Colon (tissue), 2 donors: ENCODE data around the gene ARL14EPL.
"Not testable (repeated sequence)": the region's sequence is repeated elsewhere in the genome, so short reads cannot be mapped to it uniquely, and the experiment has no call there.

Experiments used
- FAIRE-seq: peaks from 2 replicates; lab custom pipeline; 2012; peaks lifted over from hg19 to GRCh38; lab: Jason Lieb, UNC
- donor health status: control.
- donor health status: control.

The ARL14EPL gene

GRCh38 chr5:116046823-116047222, 14.6 kb downstream of the ARL14EPL start:
- FAIRE-seq: no peak

DNA sequence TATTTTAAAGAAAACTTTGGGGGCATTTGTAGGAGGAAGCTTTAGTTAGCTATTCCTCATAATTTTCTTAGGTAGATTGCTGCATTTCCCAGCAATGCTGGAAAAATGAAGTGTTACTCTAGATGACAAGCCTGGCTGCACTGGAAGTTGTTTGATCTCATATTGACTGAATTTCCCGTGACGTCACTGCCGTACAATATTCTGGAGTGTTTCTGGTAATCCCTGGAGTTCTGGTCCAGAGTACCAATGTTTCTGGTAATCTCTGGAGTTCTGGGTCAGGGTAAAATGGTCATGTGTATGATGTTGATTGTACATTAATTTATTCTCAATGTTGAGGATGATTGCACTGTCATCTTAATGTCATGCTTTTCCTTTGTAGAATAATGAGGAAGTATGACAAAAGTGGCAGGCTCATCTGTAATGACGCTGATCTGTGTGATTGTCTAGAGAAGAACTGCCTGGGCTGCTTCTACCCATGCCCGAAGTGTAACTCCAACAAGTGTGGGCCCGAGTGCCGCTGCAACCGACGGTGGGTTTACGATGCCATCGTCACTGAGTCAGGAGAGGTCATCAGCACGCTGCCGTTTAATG, 26.2 kb downstream of the ARL14EPL start:
- no peak for FAIRE-seq

GRCh38 chr5:116062352-116062751, 30.1 kb downstream of the ARL14EPL start:
- no peak for FAIRE-seq

DNA sequence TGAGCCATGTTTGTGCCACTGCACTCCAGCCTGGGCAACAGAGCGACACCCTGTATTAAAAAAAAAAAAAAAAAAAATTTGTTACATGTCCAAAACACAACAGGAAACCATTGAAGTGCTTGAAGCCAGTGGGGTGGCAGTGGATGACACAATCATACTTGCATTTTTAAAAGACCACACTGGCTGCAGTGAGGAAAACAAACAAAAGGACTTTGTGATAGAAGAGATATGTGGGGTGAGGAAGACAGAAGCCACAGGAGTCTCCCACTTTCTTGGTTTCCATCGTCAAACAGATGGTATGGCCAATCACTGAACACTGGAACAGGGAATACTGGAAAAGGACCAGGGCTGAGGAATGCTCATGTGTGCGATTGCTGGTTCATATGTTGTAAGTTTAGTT, 31.7 kb downstream of the ARL14EPL start:
- FAIRE-seq: no peak

- FAIRE-seq: peak; percentile 92
These were observed 35.9 kb downstream of the ARL14EPL start for GRCh38 chr5:116068028-116068632.

DNA sequence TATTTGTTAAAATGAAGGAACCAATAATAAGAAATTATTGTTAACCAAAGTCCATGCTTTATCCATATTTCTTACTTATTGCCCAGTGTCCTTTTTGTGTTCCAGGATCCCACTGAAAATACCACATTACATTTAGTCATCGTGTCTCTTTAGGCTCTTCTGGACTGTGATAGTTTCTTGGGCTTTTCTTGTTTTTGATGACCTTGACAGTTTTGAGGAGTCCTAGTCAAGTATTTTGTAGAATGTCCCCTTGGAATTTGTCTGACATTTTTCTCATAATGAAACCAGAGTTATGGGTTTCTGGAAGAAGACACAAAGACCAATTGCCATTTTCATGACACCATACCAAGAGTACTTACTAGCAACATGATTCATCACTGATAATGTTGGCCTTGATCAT, 38.9 kb downstream of the ARL14EPL start:
- no peak for FAIRE-seq

GRCh38 chr5:116075191-116075831, 43.0 kb downstream of the ARL14EPL start:
- FAIRE-seq: no peak

GRCh38 chr5:116076496-116076895, 44.2 kb downstream of the ARL14EPL start:
- FAIRE-seq: no peak

DNA sequence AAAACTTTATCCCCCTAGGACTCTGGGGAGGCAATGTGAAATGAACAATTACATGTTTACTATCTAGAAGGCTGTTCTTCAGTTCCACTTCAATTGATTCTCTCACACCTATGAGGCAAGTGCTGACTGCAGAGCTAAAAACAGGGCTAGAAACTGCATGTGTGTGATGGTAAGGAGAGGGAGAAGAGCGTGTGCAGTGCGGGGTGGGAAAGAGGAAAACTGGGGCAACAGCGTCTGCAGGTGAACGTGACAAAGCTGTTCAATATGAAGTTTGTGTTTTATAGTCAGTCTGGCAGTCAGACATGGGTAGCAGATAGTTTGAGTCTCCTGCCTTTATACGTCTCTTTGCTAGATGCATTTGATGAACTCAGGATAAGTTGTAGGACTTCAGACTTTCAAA, 45.9 kb downstream of the ARL14EPL start:
- FAIRE-seq: no peak

DNA sequence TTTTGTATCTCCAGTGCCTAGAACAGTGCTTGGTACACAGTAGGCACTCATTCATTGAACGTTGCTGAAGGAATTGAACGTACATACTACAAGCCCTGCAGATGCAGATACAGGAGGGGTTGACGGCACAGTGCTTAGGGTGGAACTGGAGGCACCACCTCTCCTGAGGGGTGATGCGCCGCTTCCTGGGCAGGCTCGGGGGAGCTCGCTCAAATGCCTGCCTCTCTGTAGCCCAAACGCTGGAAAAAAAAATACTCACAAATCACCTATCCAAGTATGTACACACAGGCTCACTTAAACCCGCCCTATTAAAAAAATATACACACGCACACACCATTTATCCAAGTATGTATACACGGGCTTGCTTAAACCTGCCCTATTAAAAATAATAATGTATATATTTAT, 52.0 kb downstream of the ARL14EPL start:
- no peak for FAIRE-seq

DNA sequence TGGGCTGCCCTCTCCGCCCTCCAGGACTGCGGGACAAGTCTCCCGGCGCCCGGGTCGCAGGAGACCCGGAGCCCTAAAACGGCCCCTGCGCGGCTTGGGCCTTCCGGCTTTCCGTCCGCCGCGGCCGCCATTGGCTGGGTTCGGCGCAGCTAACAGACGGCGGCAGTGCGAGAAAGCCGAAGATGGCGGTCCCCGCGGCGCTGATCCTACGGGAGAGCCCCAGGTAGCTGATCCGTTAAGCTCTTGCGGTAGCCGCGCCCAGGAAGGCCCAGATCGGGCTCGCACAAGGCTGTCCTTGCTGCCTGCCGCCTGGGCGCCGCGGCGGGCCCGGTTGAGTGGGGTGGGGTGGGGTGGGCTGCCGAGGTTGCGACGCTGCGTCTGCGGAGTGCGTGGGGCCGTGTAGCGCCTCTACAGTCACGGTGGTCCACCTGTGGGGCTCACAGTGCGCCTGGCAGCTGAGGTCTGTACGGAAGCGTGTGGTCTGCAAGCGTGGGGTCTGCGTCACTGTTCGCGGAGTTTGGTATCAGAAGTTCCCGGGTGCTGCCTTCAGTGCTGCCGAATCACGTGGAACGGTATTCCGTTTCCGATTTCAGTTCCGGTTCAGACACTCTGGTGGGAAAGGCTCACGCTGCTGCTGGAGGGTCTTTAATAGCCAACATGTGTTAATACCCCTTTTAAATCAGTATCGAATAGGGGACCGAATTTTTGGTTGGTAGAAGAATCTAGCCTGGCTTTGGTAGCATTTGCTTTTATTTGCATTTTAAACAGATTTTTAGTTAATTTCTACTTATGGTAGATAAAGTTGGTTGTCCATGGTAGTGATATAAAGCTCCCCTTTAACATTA, 52.8 kb downstream of the ARL14EPL start, which contains the start of gene COMMD10:
COMMD10 (plus strand) TSS at position 155 of the 845 bp plus-strand sequence.
- no peak for FAIRE-seq

DNA sequence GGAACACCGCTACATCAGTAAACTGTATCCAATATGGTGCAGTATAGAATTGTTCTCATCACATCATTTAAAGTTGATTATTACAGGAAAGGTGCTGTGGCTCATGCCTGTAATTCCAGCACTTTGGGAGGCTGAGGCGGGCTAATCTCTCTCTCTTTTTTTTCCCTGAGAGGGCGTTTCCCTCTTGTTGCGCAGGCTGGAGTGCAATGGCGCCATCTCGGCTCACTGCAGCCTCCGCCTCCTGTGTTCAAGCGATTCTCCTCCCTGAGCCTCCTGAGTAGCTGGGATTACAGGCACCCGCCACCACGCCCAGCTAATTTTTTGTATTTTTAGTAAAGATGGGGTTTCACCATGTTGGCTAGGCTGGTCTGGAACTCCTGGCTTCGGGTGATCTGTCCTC, 54.0 kb downstream of the ARL14EPL start:
- not testable (repeated sequence) for FAIRE-seq

- no peak for FAIRE-seq
These were observed 55.8 kb downstream of the ARL14EPL start for GRCh38 chr5:116088062-116088461.

- no peak for FAIRE-seq
These were observed 58.0 kb downstream of the ARL14EPL start for GRCh38 chr5:116090302-116090701.

DNA sequence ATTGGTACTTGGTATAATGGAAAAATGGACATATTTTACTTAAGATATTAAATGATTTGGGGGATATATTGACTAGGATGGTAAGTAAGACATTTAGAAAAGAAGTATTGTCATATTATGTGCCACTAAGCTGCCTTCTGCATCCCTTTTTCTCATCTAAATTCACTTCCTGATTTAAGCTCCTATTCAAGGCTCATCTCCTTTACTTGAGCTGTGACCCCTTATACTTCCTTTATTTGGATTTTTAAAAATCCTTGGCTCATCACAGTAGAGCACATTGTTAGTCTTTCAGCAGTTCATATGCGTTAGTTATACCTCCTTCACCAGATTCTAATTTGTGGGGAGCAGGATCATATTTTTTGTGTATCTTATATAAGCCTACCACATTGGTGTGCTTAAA, 59.1 kb downstream of the ARL14EPL start:
- no peak for FAIRE-seq

DNA sequence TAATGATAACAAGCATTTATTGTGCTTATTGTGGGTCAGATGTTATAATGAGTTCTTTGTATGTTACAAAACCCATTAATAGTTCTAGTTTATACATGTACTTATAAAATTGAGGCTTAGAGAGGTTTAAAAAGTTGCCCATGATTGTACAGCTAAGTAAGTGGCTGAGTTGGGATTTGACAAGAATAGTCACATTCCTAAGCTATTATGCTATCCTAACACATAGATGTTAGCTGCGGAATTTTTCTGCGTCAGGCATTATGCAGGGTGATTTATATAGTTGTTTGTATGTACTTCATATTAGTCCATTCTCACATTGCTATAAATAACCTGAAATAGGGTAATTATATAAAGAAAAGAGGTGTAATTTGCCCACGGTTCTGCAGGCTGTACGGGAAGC, 65.0 kb downstream of the ARL14EPL start:
- no peak for FAIRE-seq

- no peak for FAIRE-seq
These were observed 66.7 kb downstream of the ARL14EPL start for GRCh38 chr5:116098998-116099397.

GRCh38 chr5:116104941-116105340, 72.7 kb downstream of the ARL14EPL start:
- not testable (repeated sequence) for FAIRE-seq
